ENCODE measurements around the gene PLBD1.

The PLBD1 gene

DNA sequence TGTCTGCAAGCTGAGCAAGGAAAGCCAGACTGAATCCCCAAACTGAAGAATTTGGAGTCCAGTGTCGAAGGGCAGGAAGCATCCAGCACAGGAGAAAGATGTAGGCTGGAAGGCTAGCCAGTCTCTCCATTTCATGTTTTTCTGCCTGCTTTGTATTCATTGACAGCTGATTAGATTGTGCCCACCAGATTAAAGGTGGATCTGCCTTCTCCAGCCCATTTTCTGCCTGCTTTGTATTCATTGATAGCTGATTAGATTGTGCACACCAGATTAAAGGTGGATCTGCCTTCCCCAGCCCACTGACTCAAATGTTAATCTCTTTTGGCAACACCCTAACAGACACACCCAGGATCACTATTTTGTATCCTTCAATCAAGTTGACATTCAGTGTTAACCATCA, 85.3 kb downstream of the PLBD1 start:
- Histone ChIP-seq H3K27ac (ENCODE audit: low read length) (no peak overlapping the region), H3K27me3 (ENCODE audit: insufficient read depth, low read length) (no peaks in the 10 kb centered on the region), H3K4me1 (ENCODE audit: insufficient read depth, low read length) (no peaks in the 10 kb centered on the region), H3K9me3 (ENCODE audit: insufficient read depth, low read depth, low read length) (no peaks in the 10 kb centered on the region), H3K36me3 (ENCODE audit: insufficient read depth, low read depth, low read length) (peaks cover 96% of the 10 kb centered on the region), H3K9ac (ENCODE audit: low read depth, low read length) (no peak overlapping the region), H3K4me3 (ENCODE audit: low read length) (no peak overlapping the region)

GRCh38 chr12:14481201-14481600, 86.5 kb downstream of the PLBD1 start:
- no peaks in the 10 kb centered on the region for H3K27me3 ChIP-seq (ENCODE audit: insufficient read depth, low read length)
- no peak overlapping the region for H3K27ac ChIP-seq (ENCODE audit: low read length)
- H3K4me1 ChIP-seq (ENCODE audit: insufficient read depth, low read length): no peaks in the 10 kb centered on the region
- no peaks in the 10 kb centered on the region for H3K9me3 ChIP-seq (ENCODE audit: insufficient read depth, low read depth, low read length)
- peaks cover 97% of the 10 kb centered on the region for H3K36me3 ChIP-seq (ENCODE audit: insufficient read depth, low read depth, low read length)
- H3K4me3 ChIP-seq (ENCODE audit: low read length): no peak overlapping the region
- no peak overlapping the region for H3K9ac ChIP-seq (ENCODE audit: low read depth, low read length)

DNA sequence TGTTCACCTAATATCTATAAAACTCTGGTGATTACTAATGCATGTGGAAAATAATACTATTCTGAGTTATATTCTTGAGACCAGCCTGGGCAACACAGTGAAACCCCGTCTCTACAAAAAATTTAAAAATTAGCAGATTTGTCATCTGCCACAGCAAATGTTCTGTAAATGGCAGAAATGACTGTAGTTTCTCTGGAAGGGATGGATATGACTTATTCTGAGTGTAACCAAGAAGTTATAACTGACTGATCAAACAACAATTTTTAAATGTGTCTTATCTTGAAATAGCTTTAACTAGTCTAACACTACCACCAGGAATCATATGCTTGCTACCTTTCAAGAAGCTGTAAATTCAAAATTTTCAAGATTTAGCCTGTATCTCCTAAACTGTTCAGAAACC, 88.7 kb downstream of the PLBD1 start:
- H3K36me3 ChIP-seq (ENCODE audit: insufficient read depth, low read depth, low read length): peaks cover 96% of the 10 kb centered on the region
- no peaks in the 10 kb centered on the region for H3K27me3 ChIP-seq (ENCODE audit: insufficient read depth, low read length)
- no peak overlapping the region for H3K9ac ChIP-seq (ENCODE audit: low read depth, low read length)
- no peak overlapping the region for H3K27ac ChIP-seq (ENCODE audit: low read length)
- H3K4me3 ChIP-seq (ENCODE audit: low read length): no peak overlapping the region
- H3K4me1 ChIP-seq (ENCODE audit: insufficient read depth, low read length): no peaks in the 10 kb centered on the region
- H3K9me3 ChIP-seq (ENCODE audit: insufficient read depth, low read depth, low read length): peaks cover 5% of the 10 kb centered on the region; the same call in 1 of the 2 replicates

- H3K4me1 ChIP-seq (ENCODE audit: insufficient read depth, low read length): no peaks in the 10 kb centered on the region
- H3K36me3 ChIP-seq (ENCODE audit: insufficient read depth, low read depth, low read length): peaks cover 93% of the 10 kb centered on the region
- H3K27me3 ChIP-seq (ENCODE audit: insufficient read depth, low read length): no peaks in the 10 kb centered on the region
- no peak overlapping the region for H3K27ac ChIP-seq (ENCODE audit: low read length)
- H3K9me3 ChIP-seq (ENCODE audit: insufficient read depth, low read depth, low read length): peaks cover 33% of the 10 kb centered on the region
- H3K4me3 ChIP-seq (ENCODE audit: low read length): no peak overlapping the region
- H3K9ac ChIP-seq (ENCODE audit: low read depth, low read length): no peak overlapping the region
These were observed 93.9 kb downstream of the PLBD1 start for GRCh38 chr12:14473707-14474287.

- Histone ChIP-seq H3K4me1 (ENCODE audit: insufficient read depth, low read length) (no peaks in the 10 kb centered on the region), H3K27me3 (ENCODE audit: insufficient read depth, low read length) (no peaks in the 10 kb centered on the region), H3K9me3 (ENCODE audit: insufficient read depth, low read depth, low read length) (peaks cover 33% of the 10 kb centered on the region), H3K36me3 (ENCODE audit: insufficient read depth, low read depth, low read length) (peaks cover 94% of the 10 kb centered on the region), H3K9ac (ENCODE audit: low read depth, low read length) (no peak overlapping the region), H3K27ac (ENCODE audit: low read length) (no peak overlapping the region), H3K4me3 (ENCODE audit: low read length) (no peak overlapping the region)
These were observed 96.2 kb downstream of the PLBD1 start for GRCh38 chr12:14471497-14471896.

DNA sequence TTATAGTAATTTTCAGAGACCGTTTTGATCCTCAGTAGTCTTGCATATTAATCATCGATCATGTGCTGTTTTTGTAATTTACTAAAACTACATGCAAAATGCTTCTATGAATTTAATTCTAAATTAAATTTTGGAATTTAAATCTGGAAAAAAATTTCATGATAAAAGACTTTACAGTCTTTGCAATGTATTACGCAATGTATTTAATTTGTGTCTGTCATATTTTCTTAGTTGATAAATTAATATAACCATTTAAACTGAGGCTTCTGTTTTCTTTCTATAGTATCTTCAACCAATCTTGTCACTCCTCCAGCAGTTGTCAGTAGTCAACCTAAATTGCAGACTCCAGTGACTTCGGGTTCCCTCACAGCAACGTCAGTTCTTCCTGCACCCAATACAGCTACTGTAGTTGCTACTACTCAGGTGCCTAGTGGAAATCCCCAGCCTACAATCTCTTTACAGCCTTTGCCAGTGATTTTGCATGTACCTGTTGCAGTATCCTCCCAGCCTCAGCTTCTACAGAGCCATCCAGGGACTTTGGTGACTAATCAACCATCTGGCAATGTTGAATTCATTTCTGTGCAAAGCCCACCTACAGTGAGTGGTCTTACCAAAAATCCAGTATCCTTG, 107.4 kb downstream of the PLBD1 start:
- H3K9me3 ChIP-seq (ENCODE audit: insufficient read depth, low read depth, low read length): no peaks in the 10 kb centered on the region
- peaks cover 84% of the 10 kb centered on the region for H3K36me3 ChIP-seq (ENCODE audit: insufficient read depth, low read depth, low read length)
- no peak overlapping the region for H3K4me3 ChIP-seq (ENCODE audit: low read length)

GRCh38 chr12:14454098-14454907, 113.4 kb downstream of the PLBD1 start:
- no peaks in the 10 kb centered on the region for H3K27me3 ChIP-seq (ENCODE audit: insufficient read depth, low read length)
- no peak overlapping the region for H3K27ac ChIP-seq (ENCODE audit: low read length)
- H3K9me3 ChIP-seq (ENCODE audit: insufficient read depth, low read depth, low read length): no peaks in the 10 kb centered on the region
- H3K36me3 ChIP-seq (ENCODE audit: insufficient read depth, low read depth, low read length): peaks cover 60% of the 10 kb centered on the region
- no peak overlapping the region for H3K9ac ChIP-seq (ENCODE audit: low read depth, low read length)
- H3K4me1 ChIP-seq (ENCODE audit: insufficient read depth, low read length): peaks cover 7% of the 10 kb centered on the region; the same call in 1 of the 2 replicates
- H3K4me3 ChIP-seq (ENCODE audit: low read length): no peak overlapping the region

More for the DNA sequence above, 107.4 kb downstream of the PLBD1 start:
- H3K9ac ChIP-seq (ENCODE audit: low read depth, low read length): no peak overlapping the region
- no peak overlapping the region for H3K27ac ChIP-seq (ENCODE audit: low read length)
- H3K27me3 ChIP-seq (ENCODE audit: insufficient read depth, low read length): no peaks in the 10 kb centered on the region
- H3K4me1 ChIP-seq (ENCODE audit: insufficient read depth, low read length): peaks cover 9% of the 10 kb centered on the region; the same call in 1 of the 2 replicates
